SK-N-SH (cell line): ENCODE results near the gene GLCE. TPM values are rescaled to one million over a fixed set of nuclear protein-coding genes. Genes with fewer than 3 reads are reported as not detected.

Experiments
- CTCF ChIA-PET: fragments of 300-600, 350-600 bp; formaldehyde crosslinking; extraction: SDS; loops from one replicate; lab custom pipeline; 2021; lab: Yijun Ruan, JAX
- POLR2A ChIA-PET: fragments of 350-600 bp; sonication (Branson Sonifier 250); formaldehyde crosslinking; extraction: SDS; loops from one replicate; lab custom pipeline; 2020; ENCODE audit warnings: antibody characterized with exemption, inconsistent platforms; lab: Yijun Ruan, JAX
- DNase-seq: peaks from one replicate; pipeline ENCODE4 v3.0.0; 2012
- H2AFZ ChIP-seq: fragments of 200-600 bp; sonication (generic); 2 replicates; pipeline ENCODE4 v1.8.1; 2016; ENCODE audit warnings: antibody characterized with exemption, mild to moderate bottlenecking, low read depth
- H3F3A ChIP-seq: fragments of 200-600 bp; sonication (generic); replicated peaks from 2 replicates; pipeline ENCODE3; 2016; ENCODE audit warnings: antibody characterized with exemption, mild to moderate bottlenecking; ENCODE audit not compliant: insufficient read depth
- H3K27ac ChIP-seq, 2 experiments: fragments of 200-500 bp in 1 of 2; fragments of 200-600 bp in 1 of 2; sonication (Bioruptor generic) in 1 of 2; sonication (generic), shearing (Covaris generic) in 1 of 2; 2 replicates each; pipeline versions ENCODE4 v1.5.1 to v1.6.1; 2014 to 2016; ENCODE audit warnings: low read depth in 2 of 2, inconsistent platforms in 1 of 2, low read length in 1 of 2, mild to moderate bottlenecking in 1 of 2, mixed read lengths in 1 of 2
- H3K27me3 ChIP-seq: fragments of 200-600 bp; sonication (generic), shearing (Covaris generic); 2 replicates; pipeline ENCODE4 v1.6.1; 2016; ENCODE audit warnings: mixed run types; ENCODE audit not compliant: insufficient read depth
- H3K36me3 ChIP-seq, 2 experiments: fragments of 200-500 bp in 1 of 2; fragments of 200-600 bp in 1 of 2; sonication (Bioruptor generic) in 1 of 2; sonication (generic) in 1 of 2; replicated peaks in 1 of 2; 2 replicates each; pipeline versions ENCODE3 to v1.5.1; 2014 to 2016; ENCODE audit warnings: low read length in 1 of 2, mild to moderate bottlenecking in 1 of 2; ENCODE audit not compliant: insufficient read depth in 2 of 2, control insufficient read depth in 1 of 2
- H3K4me1 ChIP-seq, 2 experiments: fragments of 200-500 bp in 1 of 2; fragments of 200-600 bp in 1 of 2; sonication (Bioruptor generic) in 1 of 2; sonication (generic), shearing (Covaris generic) in 1 of 2; 2 replicates each; pipeline versions ENCODE4 v1.5.1 to v1.6.1; 2014 to 2016; ENCODE audit warnings: low read depth in 1 of 2, low read length in 1 of 2, mixed run types in 1 of 2; ENCODE audit not compliant: insufficient read depth in 2 of 2, control insufficient read depth in 1 of 2
- H3K4me2 ChIP-seq: fragments of 200-600 bp; sonication (generic), shearing (Covaris generic); 2 replicates; pipeline ENCODE4 v1.6.1; 2017; ENCODE audit warnings: mixed run types
- H3K4me3 ChIP-seq, 2 experiments: fragments of 200-500 bp in 1 of 2; fragments of 200-600 bp in 1 of 2; sonication (Bioruptor generic) in 1 of 2; sonication (generic), shearing (Covaris generic) in 1 of 2; 2 replicates each; pipeline versions ENCODE4 v1.5.1 to v1.8.1; 2014 to 2016; ENCODE audit warnings: low read depth in 2 of 2, inconsistent platforms in 1 of 2, low read length in 1 of 2, mild to moderate bottlenecking in 1 of 2, mixed read lengths in 1 of 2, moderate library complexity in 1 of 2
- H3K79me2 ChIP-seq: fragments of 200-600 bp; sonication (generic); 2 replicates; pipeline ENCODE4 v1.8.1; 2017; ENCODE audit warnings: mild to moderate bottlenecking; ENCODE audit not compliant: insufficient read depth
- H3K9ac ChIP-seq: fragments of 200-600 bp; sonication (generic); 2 replicates; pipeline ENCODE4 v1.6.1; 2017; ENCODE audit warnings: mixed run types
- H3K9me2 ChIP-seq: fragments of 200-600 bp; sonication (generic); 2 replicates; pipeline ENCODE4 v1.6.1; 2017; ENCODE audit warnings: mixed run types
- H3K9me3 ChIP-seq: fragments of 200-600 bp; sonication (generic); 2 replicates; pipeline ENCODE4 v1.6.1; 2017; ENCODE audit warnings: mixed run types, mild to moderate bottlenecking, moderate library complexity
- H4K20me1 ChIP-seq: fragments of 200-600 bp; sonication (generic); 2 replicates; pipeline ENCODE4 v1.6.1; 2017; ENCODE audit warnings: mild to moderate bottlenecking, mixed run types; ENCODE audit not compliant: insufficient read depth
- CHD2 ChIP-seq: fragments of 150-350 bp; IDR thresholded peaks from 2 replicates; pipeline ENCODE4 v1.6.1; 2018; ENCODE audit warnings: low read length; ENCODE audit not compliant: partially characterized antibody
- FOXJ3 ChIP-seq: sonication (generic); formaldehyde crosslinking; IDR thresholded peaks from 2 replicates; pipeline ENCODE4 v1.5.1; 2020; ENCODE audit warnings: mild to moderate bottlenecking, missing genetic modification reagents
- GABPA ChIP-seq: IDR thresholded peaks from 2 replicates; pipeline ENCODE4 v1.4.0; 2012; ENCODE audit warnings: low read depth, mild to moderate bottlenecking
- MXI1 ChIP-seq: IDR thresholded peaks from 2 replicates; pipeline ENCODE4 v1.6.1; 2012; ENCODE audit warnings: mild to moderate bottlenecking, low read depth, low read length, improper control_type of control experiment
- NFIC ChIP-seq: IDR thresholded peaks from 2 replicates; pipeline ENCODE4 v1.4.0; 2012; ENCODE audit warnings: borderline replicate concordance
- NRF1 ChIP-seq: IDR thresholded peaks from 2 replicates; pipeline ENCODE4 v1.6.1; 2012; ENCODE audit warnings: low read depth, mild to moderate bottlenecking, low read length
- POLR2AphosphoS5 ChIP-seq: IDR thresholded peaks from 2 replicates; pipeline ENCODE4 v1.6.1; 2012; ENCODE audit warnings: low read depth, low read length
- RAD21 ChIP-seq: IDR thresholded peaks from 2 replicates; pipeline ENCODE4 v1.6.1; 2012; ENCODE audit warnings: mild to moderate bottlenecking, low read length
- RFX5 ChIP-seq: IDR thresholded peaks from 2 replicates; pipeline ENCODE4 v1.6.1; 2012; ENCODE audit warnings: mild to moderate bottlenecking, improper control_type of control experiment, low read length
- TAF1 ChIP-seq: IDR thresholded peaks from 2 replicates; pipeline ENCODE4 v1.6.1; 2012; ENCODE audit warnings: low read depth, mild to moderate bottlenecking, low read length, moderate library complexity, borderline replicate concordance
- TCF12 ChIP-seq: IDR thresholded peaks from 2 replicates; pipeline ENCODE4 v1.4.0; 2012
- WGBS: methylation state at CpG from one replicate; pipeline ENCODE4 v1.1.6; 2017; ENCODE audit warnings: low lambda C conversion rate; 5-methylcytosine and 5-hydroxymethylcytosine counted together
- polyA plus RNA-seq, 3 experiments: library from polyadenylated mRNA; depleted of rRNA; stranded (reverse); fragments of >200 nt; gene quantifications; 2 replicates each; pipeline ENCODE4 v1.2.3, GENCODE V29; 2012
- TF ChIP-seq, protein P1 (sequence below): fragments of 200-600 bp; sonication (generic); IDR thresholded peaks from 2 replicates; pipeline ENCODE4 v1.6.1; 2017; ENCODE audit warnings: antibody characterized with exemption, mild to moderate bottlenecking, moderate library complexity
- TF ChIP-seq, protein P2 (sequence below): IDR thresholded peaks from 2 replicates; pipeline ENCODE4 v1.4.0; 2012; ENCODE audit warnings: low read depth, borderline replicate concordance
- TF ChIP-seq, protein P3 (sequence below): IDR thresholded peaks from 2 replicates; pipeline ENCODE4 v1.4.0; 2012; ENCODE audit warnings: low read depth, borderline replicate concordance
- TF ChIP-seq, protein P4 (sequence below): fragments of 150-350 bp; IDR thresholded peaks from 2 replicates; pipeline ENCODE4 v1.6.1; 2016; ENCODE audit warnings: mild to moderate bottlenecking, low read depth, low read length
- TF ChIP-seq, protein P5 (sequence below): fragments of 150-350 bp; IDR thresholded peaks from 2 replicates; pipeline ENCODE4 v1.6.1; 2017; ENCODE audit warnings: antibody characterized with exemption, low read length, low read depth, borderline replicate concordance
- TF ChIP-seq, protein P6 (sequence below): IDR thresholded peaks from 2 replicates; pipeline ENCODE4 v1.4.0; 2012; ENCODE audit warnings: low read depth

GLCE gene
- polyA plus RNA-seq, 1 of the 3 experiments (the other 2 are of a cell fraction): 19.5 TPM

DNA sequence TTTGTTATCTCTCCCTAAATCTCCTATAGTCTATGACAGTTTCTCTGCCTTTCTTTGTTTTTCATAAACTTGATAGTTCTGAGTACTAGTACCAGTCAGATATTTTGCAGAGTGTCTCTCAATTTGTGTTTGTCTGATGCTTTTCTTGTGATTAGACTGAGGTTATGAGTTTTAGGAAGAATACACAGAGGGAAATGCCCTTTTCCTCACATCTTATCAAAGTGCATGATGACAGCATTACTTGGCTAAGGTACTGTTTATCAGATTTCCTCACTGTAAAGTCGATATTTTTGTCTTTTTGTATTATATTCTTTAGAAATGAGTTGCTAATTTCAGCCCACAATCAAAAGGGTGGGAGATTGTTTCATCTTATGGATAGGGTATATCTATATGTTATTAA, 45.6 kb downstream of the GLCE start:
- Histone ChIP-seq H4K20me1 (no peaks in the 10 kb centered on the region), H3K4me2 (no peak overlapping the region), H3K79me2 (0 out of 2 replicates have a peak, but pooled peaks cover 5% of the 10 kb centered on the region), H3K27ac (no peak overlapping the region), H3K4me1 (no peaks in the 10 kb centered on the region; a peak in 1 of 4 replicates), H3K36me3 (no peaks in the 10 kb centered on the region), H3K9me2 (0 out of 2 replicates have a peak, but pooled peaks cover 4% of the 10 kb centered on the region), H3K4me3 (no peak overlapping the region), H3K9me3 (no peaks in the 10 kb centered on the region), H2AFZ (no peak overlapping the region), H3F3A (no peaks in the 10 kb centered on the region), H3K27me3 (no peaks in the 10 kb centered on the region), H3K9ac (no peak overlapping the region)
- POLR2A ChIA-PET: no interaction called here
- DNase-seq: no peak
- CTCF ChIA-PET: no interaction called here
- WGBS: 6% methylated on average over 1 of the region's 1 CpG
- TF ChIP-seq FOXJ3: no peak
- TF ChIP-seq, protein P1, sequence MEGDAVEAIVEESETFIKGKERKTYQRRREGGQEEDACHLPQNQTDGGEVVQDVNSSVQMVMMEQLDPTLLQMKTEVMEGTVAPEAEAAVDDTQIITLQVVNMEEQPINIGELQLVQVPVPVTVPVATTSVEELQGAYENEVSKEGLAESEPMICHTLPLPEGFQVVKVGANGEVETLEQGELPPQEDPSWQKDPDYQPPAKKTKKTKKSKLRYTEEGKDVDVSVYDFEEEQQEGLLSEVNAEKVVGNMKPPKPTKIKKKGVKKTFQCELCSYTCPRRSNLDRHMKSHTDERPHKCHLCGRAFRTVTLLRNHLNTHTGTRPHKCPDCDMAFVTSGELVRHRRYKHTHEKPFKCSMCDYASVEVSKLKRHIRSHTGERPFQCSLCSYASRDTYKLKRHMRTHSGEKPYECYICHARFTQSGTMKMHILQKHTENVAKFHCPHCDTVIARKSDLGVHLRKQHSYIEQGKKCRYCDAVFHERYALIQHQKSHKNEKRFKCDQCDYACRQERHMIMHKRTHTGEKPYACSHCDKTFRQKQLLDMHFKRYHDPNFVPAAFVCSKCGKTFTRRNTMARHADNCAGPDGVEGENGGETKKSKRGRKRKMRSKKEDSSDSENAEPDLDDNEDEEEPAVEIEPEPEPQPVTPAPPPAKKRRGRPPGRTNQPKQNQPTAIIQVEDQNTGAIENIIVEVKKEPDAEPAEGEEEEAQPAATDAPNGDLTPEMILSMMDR: no peak
- TF ChIP-seq RAD21: no peak
- TF ChIP-seq, protein P2, sequence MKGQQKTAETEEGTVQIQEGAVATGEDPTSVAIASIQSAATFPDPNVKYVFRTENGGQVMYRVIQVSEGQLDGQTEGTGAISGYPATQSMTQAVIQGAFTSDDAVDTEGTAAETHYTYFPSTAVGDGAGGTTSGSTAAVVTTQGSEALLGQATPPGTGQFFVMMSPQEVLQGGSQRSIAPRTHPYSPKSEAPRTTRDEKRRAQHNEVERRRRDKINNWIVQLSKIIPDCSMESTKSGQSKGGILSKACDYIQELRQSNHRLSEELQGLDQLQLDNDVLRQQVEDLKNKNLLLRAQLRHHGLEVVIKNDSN: no peak
- TF ChIP-seq TAF1: no peak

DNA sequence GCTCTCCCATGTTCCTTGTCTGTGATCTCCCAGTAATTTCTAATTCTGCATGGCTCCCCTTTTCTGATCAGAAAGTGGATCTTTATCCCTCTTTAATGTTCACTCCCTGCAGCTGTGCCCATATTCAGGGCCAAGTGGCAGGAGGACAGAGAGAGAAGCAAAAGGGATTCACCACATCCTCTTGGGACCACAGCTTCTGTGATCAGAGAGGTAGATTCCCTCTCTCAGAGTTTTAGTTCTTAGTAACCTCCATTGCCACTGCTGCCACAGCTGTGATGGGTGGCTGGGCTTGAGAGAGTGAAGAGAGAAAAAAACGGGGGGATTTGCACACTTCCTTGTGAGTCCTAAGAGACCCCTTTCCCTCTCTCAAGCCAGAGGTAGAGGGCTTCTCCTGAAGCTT, 49.2 kb downstream of the GLCE start:
- DNase-seq: no peak
- H3K36me3 ChIP-seq: no peaks in the 10 kb centered on the region
- CTCF ChIA-PET: no interaction called here
- H3K4me3 ChIP-seq: no peak overlapping the region
- H2AFZ ChIP-seq: no peak overlapping the region
- H3K9ac ChIP-seq: no peak overlapping the region
- POLR2A ChIA-PET: no interaction called here
- 83% methylated on average over 1 of the region's 1 CpG for WGBS
- 0 out of 2 replicates have a peak, but pooled peaks cover 5% of the 10 kb centered on the region for H3K79me2 ChIP-seq
- no peak overlapping the region for H3K4me2 ChIP-seq
- H3K4me1 ChIP-seq: no peaks in the 10 kb centered on the region; a peak in 1 of 4 replicates
- H3K27me3 ChIP-seq: no peaks in the 10 kb centered on the region
- no peaks in the 10 kb centered on the region for H4K20me1 ChIP-seq
- H3K9me3 ChIP-seq: no peaks in the 10 kb centered on the region
- no peaks in the 10 kb centered on the region for H3F3A ChIP-seq
- H3K27ac ChIP-seq: no peak overlapping the region
- no peaks in the 10 kb centered on the region for H3K9me2 ChIP-seq
- no peak for TF ChIP-seq NFIC
- TF ChIP-seq, protein P3, sequence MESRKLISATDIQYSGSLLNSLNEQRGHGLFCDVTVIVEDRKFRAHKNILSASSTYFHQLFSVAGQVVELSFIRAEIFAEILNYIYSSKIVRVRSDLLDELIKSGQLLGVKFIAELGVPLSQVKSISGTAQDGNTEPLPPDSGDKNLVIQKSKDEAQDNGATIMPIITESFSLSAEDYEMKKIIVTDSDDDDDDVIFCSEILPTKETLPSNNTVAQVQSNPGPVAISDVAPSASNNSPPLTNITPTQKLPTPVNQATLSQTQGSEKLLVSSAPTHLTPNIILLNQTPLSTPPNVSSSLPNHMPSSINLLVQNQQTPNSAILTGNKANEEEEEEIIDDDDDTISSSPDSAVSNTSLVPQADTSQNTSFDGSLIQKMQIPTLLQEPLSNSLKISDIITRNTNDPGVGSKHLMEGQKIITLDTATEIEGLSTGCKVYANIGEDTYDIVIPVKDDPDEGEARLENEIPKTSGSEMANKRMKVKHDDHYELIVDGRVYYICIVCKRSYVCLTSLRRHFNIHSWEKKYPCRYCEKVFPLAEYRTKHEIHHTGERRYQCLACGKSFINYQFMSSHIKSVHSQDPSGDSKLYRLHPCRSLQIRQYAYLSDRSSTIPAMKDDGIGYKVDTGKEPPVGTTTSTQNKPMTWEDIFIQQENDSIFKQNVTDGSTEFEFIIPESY: no peak
- TF ChIP-seq RAD21: no peak
- TF ChIP-seq, protein P1: no peak
- TF ChIP-seq, protein P4, sequence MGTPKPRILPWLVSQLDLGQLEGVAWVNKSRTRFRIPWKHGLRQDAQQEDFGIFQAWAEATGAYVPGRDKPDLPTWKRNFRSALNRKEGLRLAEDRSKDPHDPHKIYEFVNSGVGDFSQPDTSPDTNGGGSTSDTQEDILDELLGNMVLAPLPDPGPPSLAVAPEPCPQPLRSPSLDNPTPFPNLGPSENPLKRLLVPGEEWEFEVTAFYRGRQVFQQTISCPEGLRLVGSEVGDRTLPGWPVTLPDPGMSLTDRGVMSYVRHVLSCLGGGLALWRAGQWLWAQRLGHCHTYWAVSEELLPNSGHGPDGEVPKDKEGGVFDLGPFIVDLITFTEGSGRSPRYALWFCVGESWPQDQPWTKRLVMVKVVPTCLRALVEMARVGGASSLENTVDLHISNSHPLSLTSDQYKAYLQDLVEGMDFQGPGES: no peak
- TF ChIP-seq GABPA: no peak
- no peak for TF ChIP-seq CHD2
- TF ChIP-seq TCF12: no peak
- no peak for TF ChIP-seq NRF1
- no peak for TF ChIP-seq RFX5
- no peak for TF ChIP-seq MXI1
- TF ChIP-seq, protein P5, sequence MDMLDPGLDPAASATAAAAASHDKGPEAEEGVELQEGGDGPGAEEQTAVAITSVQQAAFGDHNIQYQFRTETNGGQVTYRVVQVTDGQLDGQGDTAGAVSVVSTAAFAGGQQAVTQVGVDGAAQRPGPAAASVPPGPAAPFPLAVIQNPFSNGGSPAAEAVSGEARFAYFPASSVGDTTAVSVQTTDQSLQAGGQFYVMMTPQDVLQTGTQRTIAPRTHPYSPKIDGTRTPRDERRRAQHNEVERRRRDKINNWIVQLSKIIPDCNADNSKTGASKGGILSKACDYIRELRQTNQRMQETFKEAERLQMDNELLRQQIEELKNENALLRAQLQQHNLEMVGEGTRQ: no peak
- TF ChIP-seq FOXJ3: no peak
- TF ChIP-seq, protein P6, sequence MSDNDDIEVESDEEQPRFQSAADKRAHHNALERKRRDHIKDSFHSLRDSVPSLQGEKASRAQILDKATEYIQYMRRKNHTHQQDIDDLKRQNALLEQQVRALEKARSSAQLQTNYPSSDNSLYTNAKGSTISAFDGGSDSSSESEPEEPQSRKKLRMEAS: no peak
- TF ChIP-seq POLR2AphosphoS5: no peak
